ENCODE measurements around the gene NEAT1. TPM values are rescaled to one million over a fixed set of nuclear protein-coding genes. Genes with fewer than 3 reads are reported as not detected.

Gene NEAT1
- total RNA-seq, 4 donors from 2014 or later: 195 to 1,623 (median 652) TPM

- DNase-seq: no peak
- intact Hi-C loops (cut with DNase I): no loop called here
- H3K27ac ChIP-seq: no peak overlapping the region
- WGBS, 2 donors: 94 to 95% methylated on average over 38 of the region's 38 CpGs
- TF ChIP-seq CTCF (IDR thresholded peaks at IDR 0.05) (no peak), POLR2A (IDR thresholded peaks at IDR 0.05) (no peak)
- H3K4me1 ChIP-seq: no peaks in the 10 kb centered on the region
- H3K9me3 ChIP-seq: no peaks in the 10 kb centered on the region
- H3K4me3 ChIP-seq (replicated peaks in 1 of 3): no peak overlapping the region
- H3K27me3 ChIP-seq: no peaks in the 10 kb centered on the region
- peaks cover 33 to 46% of the 10 kb centered on the region in 2 donors for H3K36me3 ChIP-seq
These were observed 25.5 kb upstream of the NEAT1 start for GRCh38 chr11:65396769-65397745.

- Histone ChIP-seq H3K9me3 (no peaks in the 10 kb centered on the region), H3K36me3 (peaks cover 27 to 47% of the 10 kb centered on the region in 2 donors), H3K27ac (no peak overlapping the region), H3K4me1 (no peaks in the 10 kb centered on the region), H3K27me3 (no peaks in the 10 kb centered on the region), H3K4me3 (replicated peaks in 1 of 3) (no peak overlapping the region)
- DNase-seq: no peak
- intact Hi-C loops (cut with DNase I): no loop called here
- WGBS, 2 donors: 88 to 94% methylated on average over 10 to 15 of the region's 16 CpGs
- TF ChIP-seq POLR2A (IDR thresholded peaks at IDR 0.05) (no peak), CTCF (IDR thresholded peaks at IDR 0.05) (no peak)
These were observed 24.2 kb upstream of the NEAT1 start for GRCh38 chr11:65398362-65398910.

GRCh38 chr11:65399249-65399648 lies 23.3 kb upstream of the NEAT1 start:
- H3K4me1 ChIP-seq: peaks cover 0 to 5% of the 10 kb centered on the region in 2 donors
- DNase-seq: no peak
- no peaks in the 10 kb centered on the region for H3K9me3 ChIP-seq
- no peak overlapping the region for H3K27ac ChIP-seq
- TF ChIP-seq POLR2A (IDR thresholded peaks at IDR 0.05) (no peak), CTCF (IDR thresholded peaks at IDR 0.05) (no peak)
- H3K36me3 ChIP-seq: peaks cover 23 to 40% of the 10 kb centered on the region in 2 donors
- H3K4me3 ChIP-seq (replicated peaks in 1 of 3): no peak overlapping the region
- intact Hi-C loops (cut with DNase I): no loop called here
- H3K27me3 ChIP-seq: no peaks in the 10 kb centered on the region
- 96 to 98% methylated on average over 13 of the region's 13 CpGs for WGBS, 2 donors

- peaks cover 22 to 39% of the 10 kb centered on the region in 2 donors for H3K36me3 ChIP-seq
- intact Hi-C loops (cut with DNase I): loop anchor here (5.0 kb wide), 1 partner anchor 197 kb away; the partner anchor contains the start of gene KCNK7
- no peak overlapping the region for H3K4me3 ChIP-seq (replicated peaks in 1 of 3)
- 92 to 93% methylated on average over 4 to 9 of the region's 10 CpGs for WGBS, 2 donors
- no peaks in the 10 kb centered on the region for H3K9me3 ChIP-seq
- DNase-seq: no peak
- H3K27me3 ChIP-seq: no peaks in the 10 kb centered on the region
- H3K27ac ChIP-seq: no peak overlapping the region
- no peak for TF ChIP-seq POLR2A (IDR thresholded peaks at IDR 0.05)
- no peak for TF ChIP-seq CTCF (IDR thresholded peaks at IDR 0.05)
- H3K4me1 ChIP-seq: peaks cover 0 to 5% of the 10 kb centered on the region in 2 donors
These were observed 22.8 kb upstream of the NEAT1 start for GRCh38 chr11:65399845-65400244.

Measured in thyroid gland (tissue), 4 donors.